Gastrocnemius medialis (tissue), 4 donors: ENCODE measurements around the gene CTBP1. TPM values are rescaled to one million over a fixed set of nuclear protein-coding genes. Genes with fewer than 3 reads are reported as not detected.
A peak's percentile ranks its signal among the peaks of the same experiment; 100 is the strongest.
"Not testable (repeated sequence)": the region's sequence is repeated elsewhere in the genome, so short reads cannot be mapped to it uniquely, and the experiment has no call there.

Experiments used
- ATAC-seq, 2 donors: fragments of 150-250 bp; one replicate each; pipeline ENCODE4 v1.9.1; 2016
- DNase-seq, 2 donors: peaks; one replicate each; pipeline ENCODE4 v3.0.0-alpha.2; 2019
- H3K27ac ChIP-seq, 4 donors: fragments of 200-600 bp; sonication (generic); 1 replicate in 1 of 4; 2 replicates in 3 of 4; pipeline ENCODE4 v1.5.1; 2016 to 2018; ENCODE audit warnings: mild to moderate bottlenecking in 2 of 4, moderate library complexity in 1 of 4
- H3K27me3 ChIP-seq, 3 donors: fragments of 200-600 bp; sonication (generic) in 2 of 3; 1 replicate in 1 of 3; 2 replicates in 2 of 3; pipeline versions ENCODE4 v1.5.1 to v1.6.0; 2016 to 2019; ENCODE audit warnings: mild to moderate bottlenecking in 1 of 3, moderate library complexity in 1 of 3
- H3K36me3 ChIP-seq, 2 donors: fragments of 200-600 bp; sonication (generic) in 1 of 2; one replicate each; pipeline ENCODE4 v1.5.1; 2017 to 2018
- H3K4me1 ChIP-seq, 2 donors: fragments of 200-600 bp; sonication (generic) in 1 of 2; one replicate each; pipeline ENCODE4 v1.5.1; 2016 to 2017; ENCODE audit warnings: mild to moderate bottlenecking in 2 of 2
- H3K4me3 ChIP-seq, 4 donors: fragments of 200-600 bp; sonication (generic) in 3 of 4; 1 replicate in 1 of 4; 2 replicates in 3 of 4; pipeline ENCODE4 v1.5.1; 2016 to 2019; ENCODE audit warnings: mild to moderate bottlenecking in 2 of 4
- H3K9me3 ChIP-seq, 3 donors: fragments of 200-600 bp; sonication (generic) in 2 of 3; 1 replicate in 1 of 3; 2 replicates in 2 of 3; pipeline ENCODE4 v1.5.1; 2016 to 2019
- CTCF ChIP-seq, 5 experiments: fragments of 450-650 bp in 3 of 5; fragments of 200-600 bp in 2 of 5; sonication (generic) in 2 of 5; IDR thresholded peaks in 4 of 5; conservative IDR thresholded peaks in 1 of 5; 1 replicate in 4 of 5; 2 replicates in 1 of 5; pipeline ENCODE4 v1.5.1; 2016 to 2019; ENCODE audit warnings: antibody characterized with exemption in 5 of 5, mild to moderate bottlenecking in 3 of 5, moderate library complexity in 3 of 5
- POLR2A ChIP-seq, 2 donors: fragments of 450-650 bp; IDR thresholded peaks; one replicate each; pipeline ENCODE4 v1.6.1; 2017; ENCODE audit warnings: antibody characterized with exemption in 2 of 2, mild to moderate bottlenecking in 2 of 2, moderate library complexity in 2 of 2
- in situ Hi-C, 4 donors: fragments of 200-750 bp; cut with MboI; loops; one replicate each; pipeline versions ENCODE4 v1.15.0 to v1.8.0; 2017; ENCODE audit warnings: low sequenced_read_pairs in 4 of 4
- intact Hi-C: fragments of 100-400 bp; cut with DNase I; formaldehyde crosslinking; loops from one replicate; pipeline ENCODE4 v1.15.1; 2023; ENCODE audit warnings: low total_unique reads
- total RNA-seq, 4 donors: library from RNA; depleted of rRNA; stranded (reverse); fragments of >200 nt; gene quantifications; one replicate each; pipeline versions ENCODE4 v1.1.0 to v1.2.3, GENCODE V29; 2016

Gene CTBP1
- total RNA-seq, 4 donors from 2014 or later = 126 to 224 (median 169) TPM

- Histone ChIP-seq H3K4me3 (no peak overlapping the region), H3K4me1 (peaks cover 45 to 48% of the 10 kb centered on the region in 2 donors), H3K36me3 (no peaks in the 10 kb centered on the region), H3K27ac (peak overlapping the region in 3 of 4 donors; percentile 7 to 50 (median 38)), H3K27me3 (no peaks in the 10 kb centered on the region), H3K9me3 (no peaks in the 10 kb centered on the region)
- ATAC-seq = no peak
- in situ Hi-C loops = loop anchor here in 1 of 4 donors (5.0 kb wide), 1 partner anchor 42 kb away; no protein-coding TSS in a partner anchor
- DNase-seq = no peak
- intact Hi-C loops = no loop called here
- TF ChIP-seq CTCF (IDR thresholded peaks at IDR 0.05 in 4 of 5, conservative IDR thresholded peaks at IDR 0.05 in 1 of 5) (no peak), POLR2A (IDR thresholded peaks at IDR 0.05) (no peak)
Measured at GRCh38 chr4:1293991-1294390, 45.1 kb upstream of the CTBP1 start.

- DNase-seq (no peak), ATAC-seq (no peak)
- no peak overlapping the region for H3K4me3 ChIP-seq
- TF ChIP-seq CTCF (IDR thresholded peaks at IDR 0.05 in 4 of 5, conservative IDR thresholded peaks at IDR 0.05 in 1 of 5) (no peak), POLR2A (IDR thresholded peaks at IDR 0.05) (no peak)
- H3K27ac ChIP-seq = peak overlapping the region in 1 of 4 donors; percentile 50
- H3K27me3 ChIP-seq = no peaks in the 10 kb centered on the region
- in situ Hi-C loops = loop anchor here in 1 of 4 donors (5.0 kb wide), 1 partner anchor 41 kb away; no protein-coding TSS in a partner anchor
- intact Hi-C loops = no loop called here
- peaks cover 49% of the 10 kb centered on the region in 2 donors for H3K4me1 ChIP-seq
- no peaks in the 10 kb centered on the region for H3K9me3 ChIP-seq
- no peaks in the 10 kb centered on the region for H3K36me3 ChIP-seq
Measured at GRCh38 chr4:1293531-1293941, 44.6 kb upstream of the CTBP1 start.

- H3K9me3 ChIP-seq, H3K27me3 ChIP-seq, H3K36me3 ChIP-seq, DNase-seq, H3K4me3 ChIP-seq, intact Hi-C loops, ATAC-seq: not testable (repeated sequence)
- Histone ChIP-seq H3K27ac (peak overlapping the region in 1 of 4 donors; percentile 93), H3K4me1 (peaks cover 49 to 50% of the 10 kb centered on the region in 2 donors)
- in situ Hi-C loops = loop anchor here in 1 of 4 donors (5.0 kb wide), 1 partner anchor 40 kb away; no protein-coding TSS in a partner anchor
Measured at GRCh38 chr4:1292703-1293011, 43.7 kb upstream of the CTBP1 start.

GRCh38 chr4:1291996-1292702, 43.2 kb upstream of the CTBP1 start:
- Histone ChIP-seq H3K36me3 (no peaks in the 10 kb centered on the region), H3K4me3 (peak overlapping the region in 1 of 4 donors; percentile 88), H3K27me3 (no peaks in the 10 kb centered on the region), H3K27ac (peak overlapping the region in 3 of 4 donors; percentile 84 to 93 (median 85)), H3K4me1 (peaks cover 49 to 50% of the 10 kb centered on the region in 2 donors), H3K9me3 (no peaks in the 10 kb centered on the region)
- in situ Hi-C loops = loop anchor here in 1 of 4 donors (5.0 kb wide), 1 partner anchor 40 kb away; no protein-coding TSS in a partner anchor
- TF ChIP-seq POLR2A (IDR thresholded peaks at IDR 0.05) (no peak), CTCF (IDR thresholded peaks at IDR 0.05 in 4 of 5, conservative IDR thresholded peaks at IDR 0.05 in 1 of 5) (no peak)
- intact Hi-C loops = no loop called here
- DNase-seq = no peak
- ATAC-seq = no peak

GRCh38 chr4:1291091-1291490, 42.2 kb upstream of the CTBP1 start:
- Histone ChIP-seq H3K27me3 (no peaks in the 10 kb centered on the region), H3K9me3 (no peaks in the 10 kb centered on the region), H3K4me1 (peaks cover 49 to 50% of the 10 kb centered on the region in 2 donors), H3K36me3 (no peaks in the 10 kb centered on the region), H3K4me3 (peak overlapping the region; percentile 78 to 89 (median 84)), H3K27ac (peak overlapping the region; percentile 84 to 93 (median 88))
- in situ Hi-C loops = loop anchor here in 1 of 4 donors (5.0 kb wide), 1 partner anchor 39 kb away; no protein-coding TSS in a partner anchor
- intact Hi-C loops = no loop called here
- no peak for ATAC-seq
- DNase-seq = no peak
- TF ChIP-seq POLR2A (IDR thresholded peaks at IDR 0.05) = no peak
- TF ChIP-seq CTCF (IDR thresholded peaks at IDR 0.05 in 4 of 5, conservative IDR thresholded peaks at IDR 0.05 in 1 of 5) = no peak
